CD4-positive, alpha-beta T cell (primary cell): ENCODE data around the gene SLC1A7. TPM values are rescaled to one million over a fixed set of nuclear protein-coding genes. Genes with fewer than 3 reads are reported as not detected.

Experiments
- ATAC-seq: fragments of 200-7000 bp; cut with Tn5 transposase; one replicate; pipeline ENCODE4 v1.10.0; 2022; ENCODE audit warnings: mild to moderate bottlenecking; ENCODE audit not compliant: poor library complexity
- CTCF ChIA-PET: fragments of 350-600 bp; sonication (Branson Sonifier 250); formaldehyde crosslinking; loops from one replicate; lab custom pipeline; 2021; ENCODE audit warnings: antibody characterized with exemption, inconsistent platforms; lab: Charles Lee
- POLR2A ChIA-PET: fragments of 350-600 bp; sonication (Branson Sonifier 250); formaldehyde crosslinking; loops from one replicate; lab custom pipeline; 2021; ENCODE audit warnings: antibody characterized with exemption, inconsistent platforms; lab: Charles Lee
- DNase-seq, 14 experiments: peaks; one replicate each; pipeline ENCODE4 v3.0.0-alpha.2; 2013 to 2020; ENCODE audit warnings: mixed read lengths in 2 of 14
- H3K27ac ChIP-seq, 2 donors: one replicate each; pipeline versions ENCODE4 v1.5.1 to v1.7.0; 2013; ENCODE audit warnings: low read length in 2 of 2, low read depth in 1 of 2, mild to moderate bottlenecking in 1 of 2
- H3K27me3 ChIP-seq, 2 experiments: 1 replicate in 1 of 2; 2 replicates in 1 of 2; pipeline versions ENCODE4 v1.6.1 to v1.7.0; 2013; ENCODE audit warnings: low read length in 2 of 2, control low read depth in 1 of 2, mild to moderate bottlenecking in 1 of 2, moderate library complexity in 1 of 2; ENCODE audit not compliant: insufficient read depth in 2 of 2, control insufficient read depth in 1 of 2
- H3K36me3 ChIP-seq: one replicate; pipeline ENCODE4 v1.6.1; 2013; ENCODE audit warnings: low read length, control low read depth; ENCODE audit not compliant: insufficient read depth
- H3K4me1 ChIP-seq: one replicate; pipeline ENCODE4 v1.6.1; 2013; ENCODE audit warnings: low read length, control low read depth; ENCODE audit not compliant: insufficient read depth
- H3K4me3 ChIP-seq: one replicate; pipeline ENCODE4 v1.5.1; 2013; ENCODE audit warnings: mild to moderate bottlenecking, low read length, moderate library complexity
- H3K9me3 ChIP-seq, 2 experiments: 1 replicate in 1 of 2; 2 replicates in 1 of 2; pipeline versions ENCODE4 v1.6.1 to v1.7.0; 2013; ENCODE audit warnings: low read length in 2 of 2, mild to moderate bottlenecking in 2 of 2, control low read depth in 1 of 2, moderate library complexity in 1 of 2; ENCODE audit not compliant: control insufficient read depth in 1 of 2, insufficient read depth in 1 of 2
- H3K27ac Mint-ChIP-seq: one replicate; pipeline ENCODE4 v1.8.0; 2020; ENCODE audit warnings: mixed read lengths
- H3K27me3 Mint-ChIP-seq: one replicate; pipeline ENCODE4 v1.8.0; 2021; ENCODE audit warnings: mixed read lengths
- H3K36me3 Mint-ChIP-seq: one replicate; pipeline ENCODE4 v1.8.0; 2021; ENCODE audit warnings: low read depth, mixed read lengths
- H3K4me1 Mint-ChIP-seq: one replicate; pipeline ENCODE4 v1.8.0; 2021; ENCODE audit warnings: low read depth, mixed read lengths
- H3K4me3 Mint-ChIP-seq: one replicate; pipeline ENCODE4 v1.8.0; 2020; ENCODE audit warnings: mild to moderate bottlenecking, mixed read lengths
- H3K9me3 Mint-ChIP-seq: one replicate; pipeline ENCODE4 v1.8.0; 2020; ENCODE audit warnings: mixed read lengths
- intact Hi-C, 2 experiments: fragments of 100-400 bp; cut with DNase I in 1 of 2; cut with micrococcal nuclease in 1 of 2; formaldehyde crosslinking; loops; one replicate each; pipeline versions ENCODE4 v1.15.1 to v1.9.0; 2023 to 2025; cut with DNase I, micrococcal nuclease
- total RNA-seq, 174 experiments: library from RNA in 2 of 174; stranded (reverse) in 2 of 174; gene quantifications; one replicate each; pipeline ENCODE4 v1.2.3 and lab custom pipeline; 2021 to 2026
- TF ChIP-seq, protein P1 (sequence below): fragments of 200-600 bp; IDR thresholded peaks from one replicate; pipeline ENCODE4 v1.8.0; 2022; ENCODE audit warnings: antibody characterized with exemption, mild to moderate bottlenecking

Gene SLC1A7
- total RNA-seq, 2 experiments from 2014 or later = not detected

DNA sequence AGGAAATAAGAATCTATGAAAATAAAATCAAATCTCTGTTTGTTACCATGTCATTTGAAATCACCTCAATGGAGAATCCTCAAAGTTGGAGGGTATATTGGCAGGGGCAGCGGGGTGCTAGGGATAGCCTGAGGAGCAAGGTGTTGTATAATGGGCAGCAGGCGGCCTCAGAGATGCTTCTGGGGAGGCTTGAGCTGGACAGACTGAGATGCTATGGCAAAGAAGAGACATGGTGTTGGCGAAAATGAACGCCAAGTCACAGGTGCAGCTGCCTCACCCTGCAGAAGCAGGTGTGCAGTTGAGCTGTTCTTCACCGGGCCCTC is 3.1 kb upstream of the SLC1A7 start:
- TF ChIP-seq, protein P1, sequence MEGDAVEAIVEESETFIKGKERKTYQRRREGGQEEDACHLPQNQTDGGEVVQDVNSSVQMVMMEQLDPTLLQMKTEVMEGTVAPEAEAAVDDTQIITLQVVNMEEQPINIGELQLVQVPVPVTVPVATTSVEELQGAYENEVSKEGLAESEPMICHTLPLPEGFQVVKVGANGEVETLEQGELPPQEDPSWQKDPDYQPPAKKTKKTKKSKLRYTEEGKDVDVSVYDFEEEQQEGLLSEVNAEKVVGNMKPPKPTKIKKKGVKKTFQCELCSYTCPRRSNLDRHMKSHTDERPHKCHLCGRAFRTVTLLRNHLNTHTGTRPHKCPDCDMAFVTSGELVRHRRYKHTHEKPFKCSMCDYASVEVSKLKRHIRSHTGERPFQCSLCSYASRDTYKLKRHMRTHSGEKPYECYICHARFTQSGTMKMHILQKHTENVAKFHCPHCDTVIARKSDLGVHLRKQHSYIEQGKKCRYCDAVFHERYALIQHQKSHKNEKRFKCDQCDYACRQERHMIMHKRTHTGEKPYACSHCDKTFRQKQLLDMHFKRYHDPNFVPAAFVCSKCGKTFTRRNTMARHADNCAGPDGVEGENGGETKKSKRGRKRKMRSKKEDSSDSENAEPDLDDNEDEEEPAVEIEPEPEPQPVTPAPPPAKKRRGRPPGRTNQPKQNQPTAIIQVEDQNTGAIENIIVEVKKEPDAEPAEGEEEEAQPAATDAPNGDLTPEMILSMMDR = no peak
- H3K27me3 ChIP-seq = peaks cover 0 to 2% of the 10 kb centered on the region in 2 experiments
- H3K4me3 Mint-ChIP-seq = no peak overlapping the region
- H3K36me3 ChIP-seq = no peaks in the 10 kb centered on the region
- no peak overlapping the region for H3K27ac ChIP-seq
- no peak overlapping the region for H3K27ac Mint-ChIP-seq
- ATAC-seq (no peak), DNase-seq (no peak)
- no peaks in the 10 kb centered on the region for H3K4me1 ChIP-seq
- ChIA-PET POLR2A (no interaction called here), CTCF (no interaction called here)
- no peaks in the 10 kb centered on the region for H3K9me3 Mint-ChIP-seq
- no peaks in the 10 kb centered on the region for H3K27me3 Mint-ChIP-seq
- intact Hi-C loops = no loop called here
- no peaks in the 10 kb centered on the region for H3K4me1 Mint-ChIP-seq
- H3K9me3 ChIP-seq = no peaks in the 10 kb centered on the region
- H3K4me3 ChIP-seq = no peak overlapping the region
- H3K36me3 Mint-ChIP-seq = no peaks in the 10 kb centered on the region

DNA sequence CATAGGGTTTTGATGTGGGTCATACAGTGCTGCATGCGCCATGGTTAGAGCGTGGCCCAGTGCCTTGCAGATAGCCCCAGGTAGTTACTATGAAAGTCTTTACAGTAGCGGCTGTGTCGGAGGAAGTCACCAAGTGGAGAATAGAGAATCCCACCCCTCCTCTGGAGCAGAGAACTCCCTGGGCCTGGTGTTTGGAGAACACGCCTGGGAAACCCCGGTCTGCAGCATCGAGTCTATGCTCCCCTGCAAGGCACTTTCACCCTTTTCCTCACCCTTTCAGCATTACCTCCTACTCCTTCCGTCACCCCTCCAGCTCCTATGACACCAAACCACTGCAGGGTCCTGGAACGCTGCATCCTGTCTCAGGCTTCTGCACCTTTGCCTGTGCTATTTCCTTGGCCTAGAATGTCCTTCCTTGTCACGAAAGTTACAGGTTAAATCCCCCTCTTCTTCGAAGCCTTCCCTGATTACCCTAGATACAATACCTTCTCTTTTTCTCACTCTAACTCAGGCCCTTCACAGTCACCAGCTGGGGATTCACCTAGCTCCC is 2.7 kb upstream of the SLC1A7 start:
- TF ChIP-seq, protein P1 = no peak
- intact Hi-C loops = no loop called here

DNA sequence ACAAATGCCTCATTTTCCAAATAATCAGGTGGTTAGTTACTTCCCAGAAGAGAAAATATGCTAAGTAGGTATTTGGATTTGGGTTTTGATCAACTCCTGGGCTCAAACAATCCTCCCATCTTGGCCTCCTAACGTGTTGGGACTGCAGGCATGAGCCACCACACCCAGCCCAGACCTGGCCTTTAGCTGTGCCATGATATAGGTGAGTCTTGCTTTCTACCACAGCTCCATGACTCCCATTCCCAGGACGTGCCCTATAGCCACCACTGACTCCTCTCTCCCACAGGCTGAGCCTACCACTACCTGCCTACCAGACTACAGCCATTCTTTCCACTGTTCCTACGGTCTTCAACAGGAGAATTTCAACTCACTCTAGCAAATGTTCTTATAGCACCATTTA is 1.8 kb upstream of the SLC1A7 start:
- intact Hi-C loops = no loop called here
- no peaks in the 10 kb centered on the region for H3K9me3 Mint-ChIP-seq
- TF ChIP-seq, protein P1 = no peak
- CTCF ChIA-PET = no interaction called here
- H3K4me1 Mint-ChIP-seq = no peaks in the 10 kb centered on the region
- no peak overlapping the region for H3K4me3 Mint-ChIP-seq
- DNase-seq (no peak), ATAC-seq (no peak)
- Histone ChIP-seq H3K9me3 (no peaks in the 10 kb centered on the region), H3K36me3 (no peaks in the 10 kb centered on the region), H3K27me3 (peaks cover 0 to 2% of the 10 kb centered on the region in 2 experiments), H3K4me3 (no peak overlapping the region), H3K4me1 (no peaks in the 10 kb centered on the region), H3K27ac (no peak overlapping the region)
- no peaks in the 10 kb centered on the region for H3K27me3 Mint-ChIP-seq
- POLR2A ChIA-PET = no interaction called here
- no peaks in the 10 kb centered on the region for H3K36me3 Mint-ChIP-seq
- no peak overlapping the region for H3K27ac Mint-ChIP-seq

More for the DNA sequence above, 2.7 kb upstream of the SLC1A7 start:
- no peaks in the 10 kb centered on the region for H3K9me3 ChIP-seq
- no peak overlapping the region for H3K4me3 ChIP-seq
- H3K36me3 ChIP-seq = no peaks in the 10 kb centered on the region
- no peak overlapping the region for H3K27ac ChIP-seq
- Mint-ChIP-seq H3K4me3 (no peak overlapping the region), H3K27ac (no peak overlapping the region), H3K27me3 (no peaks in the 10 kb centered on the region), H3K9me3 (no peaks in the 10 kb centered on the region), H3K4me1 (no peaks in the 10 kb centered on the region), H3K36me3 (no peaks in the 10 kb centered on the region)
- DNase-seq (no peak), ATAC-seq (no peak)
- no peaks in the 10 kb centered on the region for H3K4me1 ChIP-seq
- CTCF ChIA-PET = no interaction called here
- POLR2A ChIA-PET = no interaction called here
- peaks cover 0 to 2% of the 10 kb centered on the region in 2 experiments for H3K27me3 ChIP-seq
